GM12891 (cell line): ENCODE measurements around the gene UCK2.

Source experiments
- PAX5 ChIP-seq: IDR thresholded peaks from 2 replicates; pipeline ENCODE4 v1.6.1; 2011; ENCODE audit warnings: low read length, moderate library complexity, mild to moderate bottlenecking; ENCODE audit not compliant: insufficient read depth, severe bottlenecking
- POLR2A ChIP-seq: IDR thresholded peaks from 2 replicates; pipeline ENCODE4 v1.6.1; 2011; ENCODE audit warnings: low read depth, low read length, control low read depth
- POLR2AphosphoS5 ChIP-seq: IDR thresholded peaks from 2 replicates; pipeline ENCODE4 v1.6.1; 2011; ENCODE audit warnings: low read depth, low read length, control low read depth
- POU2F2 ChIP-seq: IDR thresholded peaks from 2 replicates; pipeline ENCODE4 v1.6.1; 2011; ENCODE audit warnings: low read depth, mild to moderate bottlenecking, control low read depth, low read length, moderate library complexity
- SPI1 ChIP-seq: IDR thresholded peaks from 2 replicates; pipeline ENCODE4 v1.6.1; 2011; ENCODE audit warnings: low read depth, low read length, control low read depth
- TAF1 ChIP-seq: IDR thresholded peaks from 2 replicates; pipeline ENCODE4 v1.6.1; 2011; ENCODE audit warnings: low read depth, low read length, control low read depth

GRCh38 chr1:165854101-165854845, 26.9 kb downstream of the UCK2 start:
- TF ChIP-seq POLR2A (no peak), POLR2AphosphoS5 (no peak), SPI1 (no peak), PAX5 (no peak), POU2F2 (no peak), TAF1 (no peak)
